Non-pigmented ciliary epithelial cell (primary cell): ENCODE results near the gene ZPR1.
"Not testable (repeated sequence)": the region's sequence is repeated elsewhere in the genome, so short reads cannot be mapped to it uniquely, and the experiment has no call there.

Experiments used
- DNase-seq: peaks from one replicate; pipeline ENCODE4 v3.0.0-alpha.2; 2010; ENCODE audit warnings: low read depth

ZPR1 gene

DNA sequence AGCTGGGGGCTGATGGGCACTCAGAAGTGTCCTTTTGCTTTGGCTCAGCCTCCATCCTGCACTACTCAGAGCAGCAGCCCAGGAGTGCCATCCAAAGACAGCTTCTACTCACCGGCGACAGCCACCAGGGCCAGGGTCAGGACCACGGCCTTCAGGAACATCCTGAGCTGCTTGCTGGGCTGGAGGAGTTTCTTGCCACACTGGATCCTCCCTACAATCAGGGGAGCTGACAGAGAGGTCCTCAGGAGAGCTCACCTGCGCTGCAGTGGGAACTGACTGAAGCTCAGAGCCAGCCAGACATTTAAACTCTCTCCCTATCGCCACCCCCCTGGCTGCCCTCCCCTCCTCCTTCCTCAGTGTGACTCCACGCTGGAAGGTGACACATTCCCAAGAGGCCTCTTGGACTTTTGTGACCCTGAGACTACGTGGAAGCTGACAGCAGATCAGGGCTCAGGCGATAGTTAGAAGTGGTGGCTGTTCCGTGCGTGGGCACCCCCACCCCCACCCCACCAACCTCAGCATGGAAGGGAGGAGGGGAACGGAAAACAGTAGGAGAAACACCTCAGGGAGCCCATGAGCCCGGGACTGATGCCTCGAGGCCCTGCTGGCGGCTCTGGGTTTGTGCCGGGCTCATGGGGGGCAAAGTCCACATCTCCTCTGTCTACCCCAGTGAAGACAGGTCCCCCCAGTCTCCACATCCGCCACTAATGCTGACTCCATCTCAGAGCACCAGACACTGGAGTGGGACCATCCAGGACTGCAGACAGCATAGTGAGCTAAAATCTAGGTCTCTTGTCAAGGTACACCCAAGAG, 35.4 kb upstream of the ZPR1 start, which contains the start of gene APOA4:
Gene APOA4, minus strand, starts transcription at position 274 of the 813 bp plus-strand sequence. Its CDS starts 113 bp downstream, at position 161.
- DNase-seq: no peak

DNA sequence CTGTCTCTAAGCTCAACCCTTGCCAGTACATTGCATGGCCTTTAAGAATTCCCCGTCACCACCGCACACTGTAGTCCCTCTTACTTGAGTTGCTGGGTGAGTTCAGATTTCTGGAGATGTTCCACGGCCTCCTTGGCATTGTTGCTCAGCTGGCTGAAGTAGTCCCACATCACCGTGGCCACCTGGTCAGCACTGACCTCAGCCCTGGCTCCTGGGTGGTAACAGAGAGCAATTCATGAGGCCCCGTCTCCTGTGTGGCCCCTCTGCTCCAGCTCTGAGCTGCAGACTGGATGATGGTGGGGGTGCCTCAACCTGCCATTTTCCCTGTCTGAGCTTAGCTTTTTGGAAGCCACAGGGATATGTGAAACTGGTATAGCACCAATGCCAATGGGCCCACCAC, 34.8 kb upstream of the ZPR1 start:
- DNase-seq: no peak

DNA sequence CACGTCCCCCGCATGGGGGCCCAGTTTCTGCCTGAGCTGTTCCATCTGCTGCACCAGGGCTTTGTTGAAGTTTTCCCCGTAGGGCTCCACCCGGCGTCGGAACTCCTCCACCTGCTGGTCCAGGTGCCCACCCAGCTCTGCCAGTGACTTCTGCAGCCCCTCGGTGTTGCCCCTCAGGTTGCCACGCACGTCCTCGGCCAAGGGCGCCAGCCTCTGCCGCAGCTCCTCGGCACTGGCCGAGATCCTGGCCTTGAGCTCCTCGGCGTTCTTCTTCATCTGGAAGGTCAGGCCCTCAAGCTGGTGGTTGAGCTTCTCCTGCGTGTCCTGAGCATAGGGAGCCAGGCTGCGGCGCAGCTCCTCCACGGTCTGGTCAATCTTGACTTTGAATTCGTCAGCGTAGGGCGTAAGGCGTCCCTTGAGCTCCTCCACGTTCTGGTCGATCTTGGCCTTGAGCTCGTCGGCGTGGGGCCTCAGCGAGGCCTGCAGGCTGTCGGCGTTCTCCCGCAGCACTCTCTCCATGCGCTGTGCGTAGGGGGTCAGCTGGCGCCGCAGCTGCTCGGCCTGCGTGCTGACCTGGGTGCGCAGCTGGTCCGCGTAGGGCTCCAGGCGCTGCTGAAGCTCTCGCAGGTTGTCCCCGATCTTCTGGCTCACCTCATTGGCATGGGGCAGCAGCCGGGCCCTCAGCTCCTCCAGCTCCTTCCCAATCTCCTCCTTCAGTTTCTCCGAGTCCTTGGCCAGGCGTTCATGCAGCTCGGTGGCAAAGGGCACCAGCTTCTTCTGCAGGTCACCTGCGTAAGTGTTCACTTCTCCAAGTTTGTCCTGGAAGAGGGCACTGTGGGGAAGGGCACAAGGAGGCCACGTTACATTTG, 33.5 kb upstream of the ZPR1 start:
- DNase-seq: no peak

DNA sequence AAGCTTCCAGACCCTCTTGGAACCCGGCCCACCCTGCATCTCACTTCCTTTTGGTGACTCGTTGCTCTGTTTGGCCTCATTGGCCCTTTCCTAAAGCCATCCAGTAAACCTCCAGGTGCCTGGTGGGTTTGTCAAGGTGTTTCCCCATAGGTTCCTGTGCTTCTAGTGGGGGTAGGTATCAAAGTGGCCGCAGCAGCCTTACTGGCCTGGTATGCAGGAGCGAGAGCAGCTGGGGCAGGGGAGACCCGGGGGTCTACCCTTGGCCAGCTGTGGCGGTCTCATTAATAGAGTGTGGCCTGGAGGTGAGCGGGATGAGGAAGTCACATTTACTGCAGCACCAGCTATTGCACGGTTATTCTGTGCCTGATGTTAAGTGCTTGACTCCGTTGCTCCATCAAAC, 31.2 kb upstream of the ZPR1 start:
- no peak for DNase-seq

- DNase-seq: no peak
These were observed 26.7 kb upstream of the ZPR1 start for GRCh38 chr11:116814502-116814901.

DNA sequence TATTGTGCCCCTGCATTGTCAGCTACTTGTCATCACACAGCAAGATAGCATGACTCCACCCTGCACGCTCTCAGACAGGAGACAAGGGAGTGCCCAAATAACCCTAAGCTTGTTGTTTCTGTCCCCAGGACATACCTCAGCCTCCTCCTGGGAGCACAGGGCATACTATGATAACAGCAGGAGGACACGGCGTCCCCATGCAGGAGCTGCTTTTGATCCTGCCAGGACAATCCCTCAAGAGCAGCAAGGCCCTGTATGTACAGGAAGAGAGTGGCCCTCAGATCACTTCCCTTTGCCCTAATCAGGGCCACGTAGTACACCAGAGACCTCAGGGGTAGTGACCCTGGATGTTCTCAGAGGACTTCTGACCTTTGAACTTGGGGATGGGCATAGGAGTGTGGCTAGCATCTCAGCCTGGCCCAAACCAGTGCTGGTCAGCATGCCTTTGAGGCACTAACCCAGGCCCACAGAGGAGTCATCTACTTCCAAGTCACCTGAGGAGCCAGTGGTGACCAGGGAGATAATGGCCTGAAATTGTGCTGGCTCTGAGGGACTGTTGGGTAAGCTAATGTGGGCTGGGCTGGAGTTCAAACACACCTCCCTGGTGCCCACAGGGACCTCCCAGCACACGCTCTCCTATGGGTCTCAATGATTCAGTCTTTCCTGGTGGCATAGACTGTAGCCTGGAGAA, 26.1 kb upstream of the ZPR1 start:
- DNase-seq: no peak

DNA sequence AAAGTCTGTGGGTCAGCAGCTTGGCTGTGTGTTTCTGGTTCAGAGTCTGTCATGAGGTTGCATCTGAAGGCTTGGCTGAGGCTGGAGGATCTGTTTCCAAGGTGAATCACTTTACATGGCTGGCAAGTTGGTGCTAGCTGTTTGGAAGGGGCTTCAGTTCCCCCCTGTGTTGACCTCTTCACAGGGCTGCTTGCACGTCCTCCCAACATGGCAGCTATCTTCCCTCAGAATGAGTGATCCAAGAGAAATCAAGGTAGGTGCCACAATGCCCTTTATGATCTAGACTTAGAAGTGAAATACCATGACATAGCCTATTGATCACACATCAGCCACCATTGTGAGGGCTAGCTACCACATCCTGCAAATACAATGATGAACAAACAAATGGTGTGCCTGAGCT, 25.3 kb upstream of the ZPR1 start:
- DNase-seq: no peak

DNA sequence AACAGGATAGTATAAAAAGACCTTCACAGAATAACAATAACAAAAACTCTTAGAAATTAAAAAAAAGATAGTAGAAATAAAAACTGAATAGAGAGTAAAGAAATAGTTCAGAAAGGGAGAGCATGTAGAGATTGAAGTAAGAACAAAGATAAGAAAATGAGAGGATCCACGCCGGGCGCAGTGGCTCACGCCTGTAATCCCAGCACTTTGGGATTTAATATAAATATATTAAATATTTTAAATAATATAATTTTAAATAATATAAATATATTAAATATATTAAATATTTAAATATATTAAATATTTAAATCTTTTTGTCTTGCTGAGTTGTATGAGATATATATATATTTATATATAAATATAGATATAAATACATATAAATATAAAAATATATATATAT, 24.3 kb upstream of the ZPR1 start:
- DNase-seq: no peak

GRCh38 chr11:116811194-116811593, 23.4 kb upstream of the ZPR1 start:
- DNase-seq: no peak

- DNase-seq: no peak
These were observed 20.7 kb upstream of the ZPR1 start for GRCh38 chr11:116808262-116809175.

- DNase-seq: no peak
These were observed 19.9 kb upstream of the ZPR1 start for GRCh38 chr11:116807601-116808261.

GRCh38 chr11:116804001-116804400, 16.2 kb upstream of the ZPR1 start:
- DNase-seq: no peak

- not testable (repeated sequence) for DNase-seq
These were observed 13.8 kb upstream of the ZPR1 start for GRCh38 chr11:116801662-116802061.

- DNase-seq: no peak
These were observed 12.8 kb upstream of the ZPR1 start for GRCh38 chr11:116800610-116801009.

DNA sequence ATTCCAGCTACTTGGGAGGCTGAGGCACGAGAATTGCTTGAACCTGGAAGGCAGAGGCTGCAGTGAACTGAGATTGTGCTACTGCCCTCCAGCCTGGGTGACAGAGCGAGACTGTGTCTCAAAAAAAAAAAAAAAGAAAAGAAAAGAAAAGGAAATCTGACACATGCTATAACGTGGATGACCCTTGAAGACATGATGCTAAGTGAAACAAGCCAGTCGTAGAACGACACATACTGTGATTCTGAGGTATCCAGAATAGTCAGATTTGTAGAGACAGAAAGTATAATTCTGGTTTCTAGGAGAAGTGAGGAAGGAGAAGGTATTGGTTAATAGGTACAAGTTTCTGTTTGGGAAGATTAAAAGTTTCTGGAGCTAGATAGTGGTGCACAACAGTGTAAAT, 10.5 kb upstream of the ZPR1 start:
- DNase-seq: no peak

DNA sequence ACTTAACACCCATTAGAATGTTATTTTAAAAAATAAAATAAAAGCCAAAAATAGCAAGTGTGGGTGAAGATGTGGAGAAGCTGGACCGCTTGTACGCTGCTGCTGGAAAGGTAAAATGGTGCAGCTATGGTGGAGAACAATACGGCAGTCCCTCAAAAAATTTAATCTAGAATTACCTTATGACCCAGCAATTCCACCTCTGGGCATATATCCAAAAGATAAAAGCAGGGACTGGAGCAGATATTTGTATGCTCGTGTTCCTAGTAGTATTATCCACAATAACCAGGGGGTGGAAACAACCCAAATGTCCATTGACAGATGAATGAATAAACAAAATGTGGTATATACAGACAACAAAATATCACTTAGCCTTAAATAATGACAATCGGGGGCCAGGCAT, 10.0 kb upstream of the ZPR1 start:
- DNase-seq: no peak

GRCh38 chr11:116796548-116796947, 8.7 kb upstream of the ZPR1 start:
- DNase-seq: no peak

DNA sequence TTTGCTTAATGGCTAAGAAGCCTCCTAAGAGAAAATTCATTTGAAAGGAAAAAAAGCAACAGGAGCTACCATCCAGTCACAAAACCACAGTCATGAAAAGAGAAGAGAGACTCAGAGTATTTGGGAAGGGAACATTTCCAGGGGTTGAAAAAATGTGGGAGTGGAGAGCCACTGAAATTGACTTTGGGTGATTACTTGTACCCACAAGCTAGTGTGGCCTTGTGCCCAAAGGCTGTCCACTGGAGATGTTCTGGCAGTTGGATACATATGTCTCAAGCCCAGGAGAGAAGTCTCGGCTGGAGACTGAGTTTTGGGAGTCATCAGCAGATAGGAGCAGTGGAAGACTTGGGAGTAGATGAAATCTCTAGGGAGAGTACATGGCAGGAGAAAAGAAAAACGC, 7.0 kb upstream of the ZPR1 start:
- DNase-seq: no peak

- no peak for DNase-seq
These were observed 5.9 kb upstream of the ZPR1 start for GRCh38 chr11:116793772-116794097.

DNA sequence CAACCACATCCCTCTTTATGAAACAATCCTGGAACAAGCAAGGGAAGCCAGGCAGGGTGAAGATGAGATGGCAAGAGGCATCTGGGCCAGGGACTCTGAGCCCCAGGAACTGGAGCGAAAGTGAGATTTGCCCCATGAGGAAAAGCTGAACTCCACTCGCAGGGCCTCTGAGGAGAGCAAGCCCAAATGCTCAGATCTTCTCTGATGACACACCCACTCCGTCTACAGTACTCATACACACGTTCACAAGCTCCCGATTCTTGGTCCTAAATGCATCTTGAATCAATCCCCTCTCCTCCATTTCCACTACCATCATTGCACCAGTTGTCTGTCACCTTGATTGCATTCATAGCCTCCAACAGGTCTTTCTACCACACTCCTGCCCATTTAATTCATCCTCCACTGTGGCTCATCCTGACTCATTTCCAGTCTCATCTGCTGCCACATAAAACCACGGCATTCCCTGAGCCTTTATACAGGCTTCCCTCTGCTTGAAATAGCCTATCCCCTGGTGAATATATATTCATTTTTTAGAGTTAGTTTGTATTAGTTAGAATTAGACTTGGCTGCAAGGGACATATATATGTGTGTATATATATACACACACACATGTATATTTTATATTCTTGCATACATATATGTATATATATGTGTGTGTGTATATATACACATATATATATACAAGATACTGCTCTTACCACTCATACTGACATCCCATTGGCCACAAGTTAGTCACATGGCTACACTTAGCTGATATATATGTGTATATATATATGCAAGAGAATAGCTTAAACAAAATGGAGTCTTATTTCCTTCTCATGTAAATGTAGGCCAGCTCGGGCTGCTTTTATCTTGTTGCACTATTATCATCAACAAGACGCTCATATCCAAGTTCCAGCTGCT, 5.3 kb upstream of the ZPR1 start:
- no peak for DNase-seq
